Heart left ventricle (tissue), 13 donors: ENCODE data around the gene SPNS2.

Experiments used
- POLR2A ChIP-seq, 2 donors: fragments of 450-650 bp; IDR thresholded peaks; one replicate each; pipeline ENCODE4 v1.6.1; 2017; ENCODE audit warnings: antibody characterized with exemption in 2 of 2, mild to moderate bottlenecking in 2 of 2, moderate library complexity in 2 of 2
- TF ChIP-seq, protein P1 (sequence below), 12 donors: fragments of 200-600 bp; sonication (generic) in 4 of 12; IDR thresholded peaks; one replicate each; pipeline versions ENCODE4 v1.5.0 to v1.8.0; 2018 to 2022; ENCODE audit warnings: antibody characterized with exemption in 12 of 12, mild to moderate bottlenecking in 5 of 12
- donor health status: ischemic (EF 13 %, LVEDD 7.1; RV severe dilation, severe dysfunction).
- donor health status: DM: no; HTN: yes; CAD: no.
- donor health status: DM: no; HTN: no; CAD: no.
- donor health status: ischemic (EF 25% LVEDD 6.9; RV normal size, moderate dysfunction).
- donor health status: ischemic (EF 25% LVEDD 5.7; RV mildly dilated, moderate dysfunction).
- donor health status: ischemic (EF 35%, LVEDD 5.7; RV mildly dilated, moderate dysfunction).
- donor health status: nonischemic (EF 11% LVEDD 7.7; RV severe dilation, severe dysfunction).
- donor health status: DM: yes; HTN: yes; CAD: no.
- donor health status: PGD.
- donor health status: ischemic (EF 29% LVEDD 5.4; RV normal size, mild dysfunction).
- donor health status: nonischemic (EF 23%, LVEDD 6.1; RV moderate dilation, normal function).

DNA sequence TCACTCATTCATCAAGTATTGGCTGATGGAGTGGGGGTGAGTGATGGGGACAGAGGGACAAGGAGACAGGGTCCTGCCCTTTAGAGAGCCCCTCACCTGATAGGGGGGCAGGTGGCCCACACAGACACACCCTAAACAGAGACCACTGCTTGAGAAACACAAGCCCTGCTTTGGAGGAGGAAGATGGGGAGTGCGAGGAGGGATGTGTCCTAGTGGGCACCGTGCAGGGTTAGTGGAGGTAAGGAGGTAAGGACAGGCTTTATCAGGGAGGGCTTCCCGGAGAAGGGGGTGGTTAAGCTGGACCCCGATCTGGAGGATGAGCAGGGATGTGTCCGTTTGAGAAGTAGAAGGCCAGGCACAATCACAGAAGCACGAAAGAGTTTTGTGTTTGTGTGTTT, 77.5 kb downstream of the SPNS2 start:
- TF ChIP-seq, protein P1, sequence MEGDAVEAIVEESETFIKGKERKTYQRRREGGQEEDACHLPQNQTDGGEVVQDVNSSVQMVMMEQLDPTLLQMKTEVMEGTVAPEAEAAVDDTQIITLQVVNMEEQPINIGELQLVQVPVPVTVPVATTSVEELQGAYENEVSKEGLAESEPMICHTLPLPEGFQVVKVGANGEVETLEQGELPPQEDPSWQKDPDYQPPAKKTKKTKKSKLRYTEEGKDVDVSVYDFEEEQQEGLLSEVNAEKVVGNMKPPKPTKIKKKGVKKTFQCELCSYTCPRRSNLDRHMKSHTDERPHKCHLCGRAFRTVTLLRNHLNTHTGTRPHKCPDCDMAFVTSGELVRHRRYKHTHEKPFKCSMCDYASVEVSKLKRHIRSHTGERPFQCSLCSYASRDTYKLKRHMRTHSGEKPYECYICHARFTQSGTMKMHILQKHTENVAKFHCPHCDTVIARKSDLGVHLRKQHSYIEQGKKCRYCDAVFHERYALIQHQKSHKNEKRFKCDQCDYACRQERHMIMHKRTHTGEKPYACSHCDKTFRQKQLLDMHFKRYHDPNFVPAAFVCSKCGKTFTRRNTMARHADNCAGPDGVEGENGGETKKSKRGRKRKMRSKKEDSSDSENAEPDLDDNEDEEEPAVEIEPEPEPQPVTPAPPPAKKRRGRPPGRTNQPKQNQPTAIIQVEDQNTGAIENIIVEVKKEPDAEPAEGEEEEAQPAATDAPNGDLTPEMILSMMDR (IDR thresholded peaks at IDR 0.05), result no peak
- no peak for TF ChIP-seq POLR2A (IDR thresholded peaks at IDR 0.05)
